Liver (tissue), 9 donors: ENCODE results near the gene CUL7. TPM values are rescaled to one million over a fixed set of nuclear protein-coding genes. Genes with fewer than 3 reads are reported as not detected.

Source experiments
- DNase-seq: peaks from one replicate; pipeline ENCODE4 v3.0.0-alpha.2; 2017; ENCODE audit warnings: low spot score
- H3K27ac ChIP-seq, 2 donors: one replicate each; pipeline ENCODE4 v1.7.0; 2013; ENCODE audit warnings: inconsistent platforms in 2 of 2, low read length in 2 of 2, control low read depth in 1 of 2, low read depth in 1 of 2, mild to moderate bottlenecking in 1 of 2
- H3K27me3 ChIP-seq, 4 donors: one replicate each; pipeline versions ENCODE4 v1.6.1 to v1.7.0; 2013; ENCODE audit warnings: low read length in 3 of 4, inconsistent platforms in 1 of 4, mild to moderate bottlenecking in 1 of 4, moderate library complexity in 1 of 4; ENCODE audit not compliant: control insufficient read depth in 4 of 4, insufficient read depth in 4 of 4
- H3K36me3 ChIP-seq, 4 donors: one replicate each; pipeline versions ENCODE4 v1.6.1 to v1.7.0; 2013; ENCODE audit warnings: low read length in 3 of 4, mild to moderate bottlenecking in 3 of 4, low read depth in 1 of 4, moderate library complexity in 1 of 4; ENCODE audit not compliant: control insufficient read depth in 4 of 4, insufficient read depth in 3 of 4
- H3K4me1 ChIP-seq, 4 donors: one replicate each; pipeline versions ENCODE4 v1.6.1 to v1.7.0; 2013; ENCODE audit warnings: low read length in 3 of 4, mild to moderate bottlenecking in 3 of 4, moderate library complexity in 1 of 4; ENCODE audit not compliant: control insufficient read depth in 4 of 4, insufficient read depth in 4 of 4
- H3K4me3 ChIP-seq, 3 donors: one replicate each; pipeline versions ENCODE4 v1.6.1 to v1.7.0; 2013; ENCODE audit warnings: low read length in 3 of 3, control low read depth in 1 of 3, low read depth in 1 of 3, mild to moderate bottlenecking in 1 of 3
- H3K9ac ChIP-seq, 2 donors: one replicate each; pipeline ENCODE4 v1.7.0; 2013; ENCODE audit warnings: low read length in 2 of 2, mild to moderate bottlenecking in 2 of 2, moderate library complexity in 2 of 2, control low read depth in 1 of 2, low read depth in 1 of 2
- H3K9me3 ChIP-seq, 4 donors: one replicate each; pipeline versions ENCODE4 v1.6.1 to v1.7.0; 2013; ENCODE audit warnings: low read length in 3 of 4; ENCODE audit not compliant: control insufficient read depth in 4 of 4
- ATF3 ChIP-seq: IDR thresholded peaks from 2 replicates; pipeline ENCODE4 v1.6.1; 2016; ENCODE audit warnings: antibody characterized with exemption
- EGR1 ChIP-seq, 2 donors: IDR thresholded peaks; 2 replicates each; pipeline ENCODE4 v1.6.1; 2016 to 2018; ENCODE audit warnings: antibody characterized with exemption in 2 of 2, low read depth in 2 of 2
- FOXA1 ChIP-seq: IDR thresholded peaks from 2 replicates; pipeline ENCODE4 v1.6.1; 2016; ENCODE audit warnings: antibody characterized with exemption
- FOXA2 ChIP-seq: IDR thresholded peaks from 2 replicates; pipeline ENCODE4 v1.6.1; 2016; ENCODE audit warnings: antibody characterized with exemption
- GABPA ChIP-seq, 2 donors: IDR thresholded peaks in 1 of 2; conservative IDR thresholded peaks in 1 of 2; 2 replicates each; pipeline ENCODE4 v1.6.1; 2016; ENCODE audit warnings: antibody characterized with exemption in 2 of 2, mild to moderate bottlenecking in 1 of 2, moderate library complexity in 1 of 2
- HNF4A ChIP-seq, 2 donors: conservative IDR thresholded peaks; 2 replicates each; pipeline ENCODE4 v1.6.1; 2016; ENCODE audit warnings: antibody characterized with exemption in 2 of 2, mild to moderate bottlenecking in 2 of 2
- HNF4G ChIP-seq: IDR thresholded peaks from 2 replicates; pipeline ENCODE4 v1.6.1; 2016; ENCODE audit warnings: antibody characterized with exemption
- JUND ChIP-seq, 2 donors: IDR thresholded peaks; 2 replicates each; pipeline ENCODE4 v1.6.1; 2016; ENCODE audit warnings: antibody characterized with exemption in 2 of 2
- MAX ChIP-seq: IDR thresholded peaks from 2 replicates; pipeline ENCODE4 v1.6.1; 2016; ENCODE audit warnings: antibody characterized with exemption
- NR2F2 ChIP-seq: IDR thresholded peaks from 2 replicates; pipeline ENCODE4 v1.6.1; 2016; ENCODE audit warnings: antibody characterized with exemption
- RAD21 ChIP-seq, 2 donors: IDR thresholded peaks; 2 replicates each; pipeline ENCODE4 v1.6.1; 2016; ENCODE audit warnings: antibody characterized with exemption in 2 of 2, mild to moderate bottlenecking in 2 of 2
- RXRA ChIP-seq, 2 donors: IDR thresholded peaks; 2 replicates each; pipeline ENCODE4 v1.6.1; 2017 to 2018; ENCODE audit warnings: antibody characterized with exemption in 2 of 2, mild to moderate bottlenecking in 1 of 2
- SP1 ChIP-seq: IDR thresholded peaks from 2 replicates; pipeline ENCODE4 v1.6.1; 2018; ENCODE audit warnings: antibody characterized with exemption, mild to moderate bottlenecking
- TAF1 ChIP-seq: conservative IDR thresholded peaks from 2 replicates; pipeline ENCODE4 v1.6.1; 2016; ENCODE audit warnings: antibody characterized with exemption, mild to moderate bottlenecking
- YY1 ChIP-seq: IDR thresholded peaks from 2 replicates; pipeline ENCODE4 v1.6.1; 2016; ENCODE audit warnings: antibody characterized with exemption, mild to moderate bottlenecking
- ZBTB33 ChIP-seq: IDR thresholded peaks from 2 replicates; pipeline ENCODE4 v1.6.1; 2016; ENCODE audit warnings: antibody characterized with exemption
- WGBS: extraction: QIAGEN DNeasy Blood & Tissue Kit; methylation state at CpG from one replicate; pipeline ENCODE4 v1.1.7; 2013; 5-methylcytosine and 5-hydroxymethylcytosine counted together
- polyA plus RNA-seq, 2 donors: library from polyadenylated mRNA; stranded (reverse) in 1 of 2; unstranded in 1 of 2; fragments of 200-250 nt in 1 of 2; fragments of >200 nt in 1 of 2; fragmentation: Nextera tagmentation in 1 of 2; extraction: Ambion mirVana in 1 of 2; gene quantifications; one replicate each; pipeline versions ENCODE4 v1.2.1 to v1.2.3, GENCODE V29; 2013 to 2015
- total RNA-seq, 2 donors: library from RNA; depleted of rRNA; stranded (reverse); fragments of >200 nt; gene quantifications; one replicate each; pipeline ENCODE4 v1.2.3, GENCODE V29; 2014
- TF ChIP-seq, protein P1 (sequence below): IDR thresholded peaks from 2 replicates; pipeline ENCODE4 v1.6.1; 2016; ENCODE audit warnings: antibody characterized with exemption, mild to moderate bottlenecking
- TF ChIP-seq, protein P2 (sequence below): fragments of 150-350 bp; IDR thresholded peaks from 2 replicates; pipeline ENCODE4 v1.5.1; 2017; ENCODE audit warnings: improper control_type of control experiment, low read depth, low read length; ENCODE audit not compliant: missing input control
- donor health status: healthy.
- donor health status: healthy.
- donor health status: healthy.
- donor health status: healthy.
- donor health status: healthy.

CUL7 gene
- total and polyA plus RNA-seq, 4 donors = 2.2 to 10.4 (median 7.7) TPM

DNA sequence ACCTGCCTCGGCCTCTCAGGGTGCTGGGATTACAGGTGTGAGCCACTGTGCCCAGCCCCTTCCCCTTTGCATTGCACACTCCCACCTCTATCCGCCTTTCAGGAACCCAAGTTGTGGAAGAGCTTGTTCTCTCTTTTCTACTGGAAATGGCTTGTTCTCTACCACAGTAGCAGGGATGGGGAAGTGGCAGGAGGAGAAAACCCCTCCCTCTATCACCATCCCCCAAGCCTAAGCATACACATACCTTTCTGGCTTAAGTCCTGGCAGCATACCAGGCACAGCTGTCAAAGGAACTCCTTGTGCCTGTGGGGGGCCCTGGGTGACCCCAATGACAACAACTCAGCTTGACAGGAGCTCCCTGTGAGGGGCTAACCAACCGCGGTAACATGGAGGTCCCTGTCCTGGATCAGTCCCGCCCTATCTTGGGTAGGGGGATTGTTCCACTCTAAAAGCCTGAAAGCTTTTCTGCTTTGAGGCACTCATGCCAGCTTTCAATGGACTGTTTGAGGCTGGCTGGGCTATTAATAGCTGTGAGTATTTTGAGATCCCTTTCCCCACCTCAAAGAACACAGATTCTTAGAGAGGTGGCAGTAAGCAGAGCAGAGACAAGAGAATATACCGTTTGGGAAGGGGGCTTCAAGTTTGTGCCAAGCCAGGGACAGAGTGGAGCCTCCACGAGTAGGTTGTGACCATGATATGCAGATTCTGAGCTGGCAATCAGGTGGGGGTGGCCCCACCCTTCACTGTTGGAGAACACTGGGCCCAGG, 37.3 kb downstream of the CUL7 start:
- Histone ChIP-seq H3K4me3 (no peak overlapping the region), H3K4me1 (peaks cover 5 to 42% (median 29%) of the 10 kb centered on the region in 4 donors), H3K9me3 (no peaks in the 10 kb centered on the region), H3K27ac (no peak overlapping the region), H3K27me3 (no peaks in the 10 kb centered on the region), H3K36me3 (peaks cover 0 to 33% (median 17%) of the 10 kb centered on the region in 4 donors), H3K9ac (no peak overlapping the region)
- no peak for DNase-seq
- TF ChIP-seq, protein P1, sequence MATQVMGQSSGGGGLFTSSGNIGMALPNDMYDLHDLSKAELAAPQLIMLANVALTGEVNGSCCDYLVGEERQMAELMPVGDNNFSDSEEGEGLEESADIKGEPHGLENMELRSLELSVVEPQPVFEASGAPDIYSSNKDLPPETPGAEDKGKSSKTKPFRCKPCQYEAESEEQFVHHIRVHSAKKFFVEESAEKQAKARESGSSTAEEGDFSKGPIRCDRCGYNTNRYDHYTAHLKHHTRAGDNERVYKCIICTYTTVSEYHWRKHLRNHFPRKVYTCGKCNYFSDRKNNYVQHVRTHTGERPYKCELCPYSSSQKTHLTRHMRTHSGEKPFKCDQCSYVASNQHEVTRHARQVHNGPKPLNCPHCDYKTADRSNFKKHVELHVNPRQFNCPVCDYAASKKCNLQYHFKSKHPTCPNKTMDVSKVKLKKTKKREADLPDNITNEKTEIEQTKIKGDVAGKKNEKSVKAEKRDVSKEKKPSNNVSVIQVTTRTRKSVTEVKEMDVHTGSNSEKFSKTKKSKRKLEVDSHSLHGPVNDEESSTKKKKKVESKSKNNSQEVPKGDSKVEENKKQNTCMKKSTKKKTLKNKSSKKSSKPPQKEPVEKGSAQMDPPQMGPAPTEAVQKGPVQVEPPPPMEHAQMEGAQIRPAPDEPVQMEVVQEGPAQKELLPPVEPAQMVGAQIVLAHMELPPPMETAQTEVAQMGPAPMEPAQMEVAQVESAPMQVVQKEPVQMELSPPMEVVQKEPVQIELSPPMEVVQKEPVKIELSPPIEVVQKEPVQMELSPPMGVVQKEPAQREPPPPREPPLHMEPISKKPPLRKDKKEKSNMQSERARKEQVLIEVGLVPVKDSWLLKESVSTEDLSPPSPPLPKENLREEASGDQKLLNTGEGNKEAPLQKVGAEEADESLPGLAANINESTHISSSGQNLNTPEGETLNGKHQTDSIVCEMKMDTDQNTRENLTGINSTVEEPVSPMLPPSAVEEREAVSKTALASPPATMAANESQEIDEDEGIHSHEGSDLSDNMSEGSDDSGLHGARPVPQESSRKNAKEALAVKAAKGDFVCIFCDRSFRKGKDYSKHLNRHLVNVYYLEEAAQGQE = no peak
- TF ChIP-seq ZBTB33 = no peak
- 83% methylated on average over 7 of the region's 7 CpGs for WGBS

DNA sequence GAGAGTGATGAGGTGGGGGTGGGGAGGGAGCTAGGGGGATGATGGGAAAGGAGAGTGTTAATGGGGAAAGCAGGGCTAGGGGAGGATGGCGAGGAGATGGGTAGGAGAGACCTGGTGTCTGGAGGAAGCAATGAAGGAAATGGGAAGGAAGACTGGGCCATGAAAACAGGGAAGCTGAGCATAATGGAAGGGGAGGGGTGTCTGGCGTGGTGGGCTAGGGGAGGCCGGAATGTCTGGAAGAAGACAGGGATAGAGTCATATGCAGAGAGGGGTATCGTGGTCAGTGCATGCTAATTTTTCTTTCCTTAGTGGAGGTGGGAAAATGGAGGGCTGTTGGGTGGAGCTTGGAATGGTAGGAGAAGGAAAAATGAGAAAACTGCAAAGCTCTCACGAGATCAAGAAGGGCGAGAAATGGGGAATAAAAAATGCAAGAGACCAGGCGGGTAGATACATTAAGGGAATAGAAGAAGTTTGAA, 39.2 kb downstream of the CUL7 start:
- H3K27ac ChIP-seq = peak overlapping the region in 1 of 2 donors; percentile 46
- peak overlapping the region in 1 of 2 donors; percentile 72 for H3K9ac ChIP-seq
- peak overlapping the region; percentile 64 to 89 (median 64) for H3K4me3 ChIP-seq
- peaks cover 3 to 36% (median 23%) of the 10 kb centered on the region in 4 donors for H3K4me1 ChIP-seq
- TF ChIP-seq HNF4G (no peak), ZBTB33 (no peak), RXRA (IDR thresholded peaks at IDR 0.05) (no peak), ATF3 (no peak), SP1 (no peak), TAF1 (no peak), FOXA2 (no peak), EGR1 (IDR thresholded peaks at IDR 0.05; ENCODE audit: low read depth in 2 of 2) (no peak), MAX (no peak), FOXA1 (no peak), GABPA (IDR thresholded peaks at IDR 0.05 in 1 of 2, conservative IDR thresholded peaks at IDR 0.05 in 1 of 2) (no peak), RAD21 (IDR thresholded peaks at IDR 0.05) (no peak), YY1 (no peak), NR2F2 (no peak), JUND (IDR thresholded peaks at IDR 0.05) (no peak), HNF4A (conservative IDR thresholded peaks at IDR 0.05) (no peak)
- TF ChIP-seq, protein P1 = no peak
- TF ChIP-seq, protein P2, sequence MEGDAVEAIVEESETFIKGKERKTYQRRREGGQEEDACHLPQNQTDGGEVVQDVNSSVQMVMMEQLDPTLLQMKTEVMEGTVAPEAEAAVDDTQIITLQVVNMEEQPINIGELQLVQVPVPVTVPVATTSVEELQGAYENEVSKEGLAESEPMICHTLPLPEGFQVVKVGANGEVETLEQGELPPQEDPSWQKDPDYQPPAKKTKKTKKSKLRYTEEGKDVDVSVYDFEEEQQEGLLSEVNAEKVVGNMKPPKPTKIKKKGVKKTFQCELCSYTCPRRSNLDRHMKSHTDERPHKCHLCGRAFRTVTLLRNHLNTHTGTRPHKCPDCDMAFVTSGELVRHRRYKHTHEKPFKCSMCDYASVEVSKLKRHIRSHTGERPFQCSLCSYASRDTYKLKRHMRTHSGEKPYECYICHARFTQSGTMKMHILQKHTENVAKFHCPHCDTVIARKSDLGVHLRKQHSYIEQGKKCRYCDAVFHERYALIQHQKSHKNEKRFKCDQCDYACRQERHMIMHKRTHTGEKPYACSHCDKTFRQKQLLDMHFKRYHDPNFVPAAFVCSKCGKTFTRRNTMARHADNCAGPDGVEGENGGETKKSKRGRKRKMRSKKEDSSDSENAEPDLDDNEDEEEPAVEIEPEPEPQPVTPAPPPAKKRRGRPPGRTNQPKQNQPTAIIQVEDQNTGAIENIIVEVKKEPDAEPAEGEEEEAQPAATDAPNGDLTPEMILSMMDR = no peak
- WGBS = 1% methylated on average over 7 of the region's 7 CpGs
- no peak for DNase-seq
- no peaks in the 10 kb centered on the region for H3K9me3 ChIP-seq
- no peaks in the 10 kb centered on the region for H3K27me3 ChIP-seq
- H3K36me3 ChIP-seq = peaks cover 2 to 49% (median 26%) of the 10 kb centered on the region in 4 donors
